Uterus (tissue), 4 donors: ENCODE data around the gene PRKAA1. TPM values are rescaled to one million over a fixed set of nuclear protein-coding genes. Genes with fewer than 3 reads are reported as not detected.
A peak's percentile ranks its signal among the peaks of the same experiment; 100 is the strongest.

Experiments
- DNase-seq, 2 donors: peaks; one replicate each; pipeline ENCODE4 v3.0.0-alpha.2; 2019 to 2020
- H3K27ac ChIP-seq, 2 donors: fragments of 200-600 bp; sonication (generic); 1 replicate in 1 of 2; 2 replicates in 1 of 2; pipeline ENCODE4 v1.5.1; 2016 to 2018
- H3K27me3 ChIP-seq, 2 donors: fragments of 200-600 bp; sonication (generic); one replicate each; pipeline ENCODE4 v1.5.1; 2018 to 2019; ENCODE audit warnings: control low read depth in 1 of 2
- H3K36me3 ChIP-seq, 2 donors: fragments of 200-600 bp; sonication (generic); one replicate each; pipeline ENCODE4 v1.5.1; 2019; ENCODE audit warnings: control low read depth in 1 of 2
- H3K4me1 ChIP-seq, 2 donors: fragments of 200-600 bp; sonication (generic); one replicate each; pipeline ENCODE4 v1.5.1; 2018 to 2019; ENCODE audit warnings: control low read depth in 1 of 2
- H3K4me3 ChIP-seq, 2 donors: fragments of 200-600 bp; sonication (generic); 1 replicate in 1 of 2; 2 replicates in 1 of 2; pipeline ENCODE4 v1.5.1; 2018 to 2019; ENCODE audit warnings: mild to moderate bottlenecking in 1 of 2
- H3K9me3 ChIP-seq, 2 donors: fragments of 200-600 bp; sonication (generic); one replicate each; pipeline ENCODE4 v1.5.1; 2019; ENCODE audit warnings: control low read depth in 1 of 2
- POLR2A ChIP-seq, 2 donors: fragments of 450-650 bp; IDR thresholded peaks; one replicate each; pipeline ENCODE4 v1.6.1; 2016; ENCODE audit warnings: antibody characterized with exemption in 2 of 2, mild to moderate bottlenecking in 1 of 2, moderate library complexity in 1 of 2
- intact Hi-C: fragments of 100-400 bp; cut with DNase I; formaldehyde crosslinking; loops from one replicate; pipeline ENCODE4 v1.15.1; 2023; ENCODE audit warnings: low total_unique reads
- total RNA-seq, 4 donors: library from RNA; depleted of rRNA in 3 of 4; stranded (reverse); fragments of >200 nt in 3 of 4; gene quantifications; one replicate each; pipeline versions ENCODE4 v1.1.0 to v1.2.4, GENCODE V29; 2014 to 2023
- TF ChIP-seq, protein P1 (sequence below), 4 experiments: fragments of 200-600 bp in 2 of 4; fragments of 450-650 bp in 2 of 4; sonication (generic) in 2 of 4; IDR thresholded peaks; one replicate each; pipeline ENCODE4 v1.5.1; 2016 to 2019; ENCODE audit warnings: antibody characterized with exemption in 4 of 4, mild to moderate bottlenecking in 2 of 4, moderate library complexity in 1 of 4
- donor health status: DM: yes; HTN: yes; CAD: no.

PRKAA1 gene
- total RNA-seq, 4 donors from 2014 or later = 36.6 to 143 (median 97.3) TPM

DNA sequence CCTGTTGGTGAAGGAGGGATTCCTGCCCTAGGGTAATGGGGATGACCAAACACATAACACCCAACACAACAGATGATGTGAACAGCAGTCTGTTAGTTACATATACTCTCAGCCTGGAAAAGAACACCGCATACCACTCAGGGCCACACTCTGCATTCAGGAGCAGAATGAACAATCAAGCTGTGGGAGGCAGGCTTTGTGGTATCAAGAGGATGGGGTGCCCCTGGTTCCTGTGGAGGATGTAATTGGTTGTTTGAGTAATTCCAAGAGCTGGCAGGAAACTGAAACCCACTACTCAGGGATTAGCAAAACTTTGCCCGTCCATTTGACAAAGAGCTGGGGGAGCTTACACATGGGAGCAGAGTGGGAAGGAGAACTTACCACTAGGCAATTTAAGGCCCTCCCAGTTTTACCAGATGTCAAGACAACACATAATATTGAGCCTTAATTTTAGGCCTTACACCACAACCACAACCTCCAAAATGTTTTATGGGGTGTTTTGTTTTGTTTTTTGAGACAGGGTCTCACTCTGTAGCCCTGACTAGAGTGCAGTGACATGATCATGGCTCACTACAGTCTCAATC lies 15.6 kb upstream of the PRKAA1 start:
- DNase-seq = no peak
- Histone ChIP-seq H3K4me1 (no peaks in the 10 kb centered on the region), H3K9me3 (no peaks in the 10 kb centered on the region), H3K27ac (no peak overlapping the region), H3K4me3 (no peak overlapping the region), H3K27me3 (no peaks in the 10 kb centered on the region), H3K36me3 (no peaks in the 10 kb centered on the region)
- intact Hi-C loops = no loop called here
- TF ChIP-seq POLR2A (IDR thresholded peaks at IDR 0.05) = no peak
- TF ChIP-seq, protein P1, sequence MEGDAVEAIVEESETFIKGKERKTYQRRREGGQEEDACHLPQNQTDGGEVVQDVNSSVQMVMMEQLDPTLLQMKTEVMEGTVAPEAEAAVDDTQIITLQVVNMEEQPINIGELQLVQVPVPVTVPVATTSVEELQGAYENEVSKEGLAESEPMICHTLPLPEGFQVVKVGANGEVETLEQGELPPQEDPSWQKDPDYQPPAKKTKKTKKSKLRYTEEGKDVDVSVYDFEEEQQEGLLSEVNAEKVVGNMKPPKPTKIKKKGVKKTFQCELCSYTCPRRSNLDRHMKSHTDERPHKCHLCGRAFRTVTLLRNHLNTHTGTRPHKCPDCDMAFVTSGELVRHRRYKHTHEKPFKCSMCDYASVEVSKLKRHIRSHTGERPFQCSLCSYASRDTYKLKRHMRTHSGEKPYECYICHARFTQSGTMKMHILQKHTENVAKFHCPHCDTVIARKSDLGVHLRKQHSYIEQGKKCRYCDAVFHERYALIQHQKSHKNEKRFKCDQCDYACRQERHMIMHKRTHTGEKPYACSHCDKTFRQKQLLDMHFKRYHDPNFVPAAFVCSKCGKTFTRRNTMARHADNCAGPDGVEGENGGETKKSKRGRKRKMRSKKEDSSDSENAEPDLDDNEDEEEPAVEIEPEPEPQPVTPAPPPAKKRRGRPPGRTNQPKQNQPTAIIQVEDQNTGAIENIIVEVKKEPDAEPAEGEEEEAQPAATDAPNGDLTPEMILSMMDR (IDR thresholded peaks at IDR 0.05) = no peak

DNA sequence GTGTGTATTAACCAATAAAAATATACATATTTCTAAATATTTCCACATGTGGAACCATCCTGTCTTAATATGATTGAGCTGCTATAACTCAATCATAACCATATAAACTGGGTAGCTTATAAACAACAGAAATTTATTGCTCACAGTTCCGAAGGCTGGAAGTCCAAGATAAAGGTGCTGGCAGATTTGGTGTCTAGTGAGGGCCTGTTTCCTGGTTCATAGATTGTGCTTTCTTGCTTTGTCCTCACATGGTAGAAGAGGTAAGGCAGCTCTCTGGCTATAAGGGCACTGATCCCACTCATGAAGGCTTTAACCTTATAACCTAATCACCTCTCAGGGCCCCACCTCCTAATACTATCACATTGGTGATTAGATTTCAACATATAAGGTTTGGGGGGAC lies 14.0 kb upstream of the PRKAA1 start:
- Histone ChIP-seq H3K27me3 (no peaks in the 10 kb centered on the region), H3K4me1 (no peaks in the 10 kb centered on the region), H3K36me3 (no peaks in the 10 kb centered on the region), H3K9me3 (no peaks in the 10 kb centered on the region), H3K4me3 (no peak overlapping the region), H3K27ac (no peak overlapping the region)
- no peak for DNase-seq
- TF ChIP-seq POLR2A (IDR thresholded peaks at IDR 0.05) = no peak
- TF ChIP-seq, protein P1 (IDR thresholded peaks at IDR 0.05) = no peak
- intact Hi-C loops = no loop called here

DNA sequence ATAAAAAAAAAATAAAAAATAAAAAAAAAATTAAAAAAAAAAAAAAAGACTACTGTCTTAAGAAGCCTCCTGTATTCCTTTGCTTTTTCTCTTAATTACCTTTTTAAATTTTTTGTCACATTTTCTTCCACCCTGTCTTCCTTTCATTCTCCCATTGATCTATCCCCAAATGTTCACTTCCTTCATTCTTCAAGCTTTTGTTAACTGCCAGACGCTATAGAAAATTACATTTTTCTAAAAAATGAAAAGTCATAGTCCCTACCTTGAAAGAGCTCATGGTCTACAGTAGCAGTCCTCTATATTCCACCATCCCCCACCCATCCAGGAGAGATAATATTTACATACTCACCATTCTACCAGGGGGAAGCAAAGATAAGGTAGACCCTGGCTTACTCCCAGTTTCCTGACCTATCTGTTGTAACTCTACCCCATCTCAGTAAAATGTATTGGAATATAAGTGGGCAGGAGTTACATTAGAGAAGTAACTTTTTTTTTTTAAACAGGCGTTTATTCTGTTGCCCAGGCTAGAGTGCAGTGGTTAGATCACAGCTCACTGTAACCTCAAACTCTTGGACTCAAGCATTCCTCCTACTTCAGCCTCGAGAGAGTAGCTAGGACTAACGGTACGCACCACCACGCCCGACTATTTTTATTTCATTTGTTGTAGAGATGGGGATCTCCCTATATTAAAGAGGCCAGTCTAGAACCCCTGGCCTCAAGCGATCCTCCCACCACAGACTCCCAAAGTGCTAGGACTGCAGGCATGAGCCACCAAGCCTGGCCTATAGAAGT lies 3.8 kb upstream of the PRKAA1 start:
- H3K36me3 ChIP-seq = no peaks in the 10 kb centered on the region
- H3K9me3 ChIP-seq = no peaks in the 10 kb centered on the region
- peaks cover 0 to 4% of the 10 kb centered on the region in 2 donors for H3K4me1 ChIP-seq
- no peak overlapping the region for H3K4me3 ChIP-seq
- no peak overlapping the region for H3K27ac ChIP-seq
- H3K27me3 ChIP-seq = no peaks in the 10 kb centered on the region
- TF ChIP-seq POLR2A (IDR thresholded peaks at IDR 0.05) = no peak
- TF ChIP-seq, protein P1 (IDR thresholded peaks at IDR 0.05) = no peak
- intact Hi-C loops = no loop called here
- DNase-seq = no peak

DNA sequence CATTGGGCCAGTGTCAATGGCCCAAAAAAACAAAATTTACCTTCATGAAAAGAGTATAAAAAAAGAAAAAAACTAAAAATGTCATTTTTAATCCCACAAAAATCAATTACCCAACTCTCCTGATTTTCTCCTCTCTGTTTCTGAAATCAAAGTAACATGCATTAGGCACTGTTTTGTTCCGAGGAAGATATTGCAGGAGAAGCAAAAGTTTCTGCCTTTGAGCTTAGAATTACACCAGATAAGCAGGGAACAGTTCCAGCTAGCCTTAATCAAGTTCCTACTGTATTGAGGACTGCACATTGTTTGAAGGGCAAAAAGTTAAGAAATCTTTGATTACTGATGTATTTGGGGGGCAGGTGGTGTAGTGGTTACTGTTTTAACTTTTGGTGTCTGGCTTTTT lies 1.1 kb upstream of the PRKAA1 start:
- Histone ChIP-seq H3K4me3 (peak overlapping the region in 1 of 2 donors; percentile 70), H3K4me1 (peaks cover 0 to 15% of the 10 kb centered on the region in 2 donors)

DNA sequence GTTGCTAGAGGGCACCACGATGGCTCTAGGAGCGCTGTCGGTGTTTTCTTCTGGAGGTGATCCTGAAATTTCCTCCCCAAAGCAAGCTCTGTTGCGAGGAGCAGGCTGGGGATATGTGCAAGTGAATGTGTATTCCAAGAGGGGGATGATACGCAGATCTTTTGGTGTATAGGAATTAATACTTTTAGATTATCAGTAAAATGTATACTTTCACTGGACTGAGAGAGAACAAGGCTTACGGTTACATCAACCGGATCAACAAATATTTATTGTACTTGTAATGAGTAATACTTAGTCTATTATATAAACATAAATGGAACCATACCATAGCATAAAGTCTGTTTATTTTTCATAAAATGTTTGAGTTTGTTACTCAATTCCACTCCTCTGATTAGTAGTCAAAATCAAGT lies 632 bp upstream of the PRKAA1 start:
- peak overlapping the region; percentile 98 for H3K27ac ChIP-seq
- no peak for DNase-seq
- H3K36me3 ChIP-seq = no peaks in the 10 kb centered on the region
- no peaks in the 10 kb centered on the region for H3K9me3 ChIP-seq
- TF ChIP-seq POLR2A (IDR thresholded peaks at IDR 0.05) = no peak
- TF ChIP-seq, protein P1 (IDR thresholded peaks at IDR 0.05) = no peak
- H3K4me3 ChIP-seq = peak overlapping the region; percentile 70 to 94
- H3K4me1 ChIP-seq = peaks cover 0 to 15% of the 10 kb centered on the region in 2 donors
- H3K27me3 ChIP-seq = no peaks in the 10 kb centered on the region
- intact Hi-C loops = no loop called here

More for the DNA sequence above, 1.1 kb upstream of the PRKAA1 start:
- DNase-seq = no peak
- intact Hi-C loops = no loop called here
- TF ChIP-seq POLR2A (IDR thresholded peaks at IDR 0.05) = no peak
- TF ChIP-seq, protein P1 (IDR thresholded peaks at IDR 0.05) = no peak
- Histone ChIP-seq H3K9me3 (no peaks in the 10 kb centered on the region), H3K27ac (peak overlapping the region; percentile 98), H3K27me3 (no peaks in the 10 kb centered on the region), H3K36me3 (no peaks in the 10 kb centered on the region)
